Mucosa of descending colon (tissue), 3 donors: ENCODE data around the gene OR10C1. TPM values are rescaled to one million over a fixed set of nuclear protein-coding genes. Genes with fewer than 3 reads are reported as not detected.

Experiments
- ATAC-seq: fragments of 200-7000 bp; cut with Tn5 transposase; one replicate; pipeline ENCODE4 v1.9.1; 2020; ENCODE audit warnings: mild to moderate bottlenecking, moderate library complexity
- DNase-seq, 3 donors: peaks; one replicate each; pipeline ENCODE4 v3.0.0-alpha.2; 2020
- H3K36me3 ChIP-seq: fragments of 200-600 bp; one replicate; pipeline ENCODE4 v1.8.0; 2021; ENCODE audit warnings: low read depth, mild to moderate bottlenecking
- H3K4me1 ChIP-seq: fragments of 200-600 bp; one replicate; pipeline ENCODE4 v1.8.0; 2021; ENCODE audit warnings: low read depth, mild to moderate bottlenecking
- H3K4me3 ChIP-seq: fragments of 200-600 bp; one replicate; pipeline ENCODE4 v1.8.0; 2021; ENCODE audit warnings: mild to moderate bottlenecking
- H3K9me3 ChIP-seq: fragments of 200-600 bp; one replicate; pipeline ENCODE4 v1.8.0; 2021; ENCODE audit warnings: mild to moderate bottlenecking
- CTCF ChIP-seq: fragments of 200-600 bp; IDR thresholded peaks from one replicate; pipeline ENCODE4 v1.8.0; 2022; ENCODE audit warnings: antibody characterized with exemption, mild to moderate bottlenecking
- intact Hi-C, 2 donors: fragments of 100-400 bp; cut with DNase I in 1 of 2; cut with micrococcal nuclease in 1 of 2; formaldehyde crosslinking; loops; one replicate each; pipeline versions ENCODE4 v1.11.0 to v1.11.1; 2022; cut with DNase I, micrococcal nuclease
- total RNA-seq, 3 donors: library from RNA; stranded (reverse); fragmentation: NEBNext Ultra II Directional in 2 of 3; extraction: Animal tissue kit (Norgen Biotek cat#: 25700) in 2 of 3; gene quantifications; one replicate each; pipeline versions ENCODE4 v1.2.1 to v1.2.4, GENCODE V29; 2021 to 2023
- donor health status: DM: no; HTN: no; CAD: no; lungs with moderate emphysema.
- donor health status: DM: no; HTN: no; CAD: no.
- donor health status: DM: no; HTN: yes; CAD: no.

The OR10C1 gene
- total RNA-seq, 3 donors from 2014 or later = not detected

- H3K36me3 ChIP-seq = no peaks in the 10 kb centered on the region
- TF ChIP-seq CTCF = no peak
- H3K4me3 ChIP-seq = no peak overlapping the region
- DNase-seq (no peak), ATAC-seq (no peak)
- intact Hi-C loops = no loop called here
- no peaks in the 10 kb centered on the region for H3K4me1 ChIP-seq
- H3K9me3 ChIP-seq = no peaks in the 10 kb centered on the region
Observed at GRCh38 chr6:29447670-29448069, 8.6 kb downstream of the OR10C1 start.

- no peaks in the 10 kb centered on the region for H3K4me1 ChIP-seq
- intact Hi-C loops = no loop called here
- no peak overlapping the region for H3K4me3 ChIP-seq
- no peaks in the 10 kb centered on the region for H3K9me3 ChIP-seq
- no peaks in the 10 kb centered on the region for H3K36me3 ChIP-seq
- no peak for TF ChIP-seq CTCF
- ATAC-seq (no peak), DNase-seq (no peak)
Observed at GRCh38 chr6:29451471-29452193, 12.5 kb downstream of the OR10C1 start.

- TF ChIP-seq CTCF = no peak
- H3K9me3 ChIP-seq = no peaks in the 10 kb centered on the region
- intact Hi-C loops = no loop called here
- H3K4me3 ChIP-seq = no peak within 1 kb of the TSS
- DNase-seq = no peak
- H3K36me3 ChIP-seq = no peaks in the 10 kb centered on the region
- no peaks in the 10 kb centered on the region for H3K4me1 ChIP-seq
- no peak for ATAC-seq
Observed at GRCh38 chr6:29456971-29457370, 17.9 kb downstream of the OR10C1 start, which contains the start of the genes OR11A1 and OR2H1. Gene OR11A1, minus strand, starts transcription at chr6:29457071. Its CDS starts 29,430 bp downstream, at chr6:29427641. Gene OR2H1, plus strand, starts transcription at chr6:29457155. Its CDS starts 4,615 bp downstream, at chr6:29461770.

GRCh38 chr6:29461021-29461814 is 22.1 kb downstream of the OR10C1 start:
- H3K4me1 ChIP-seq = no peaks in the 10 kb centered on the region
- TF ChIP-seq CTCF = no peak
- H3K4me3 ChIP-seq = no peak overlapping the region
- no peak for ATAC-seq
- no peak for DNase-seq
- intact Hi-C loops = no loop called here
- H3K9me3 ChIP-seq = no peaks in the 10 kb centered on the region
- H3K36me3 ChIP-seq = no peaks in the 10 kb centered on the region

- TF ChIP-seq CTCF = no peak
- no peaks in the 10 kb centered on the region for H3K9me3 ChIP-seq
- no peaks in the 10 kb centered on the region for H3K4me1 ChIP-seq
- ATAC-seq (no peak), DNase-seq (no peak)
- intact Hi-C loops = no loop called here
- no peak overlapping the region for H3K4me3 ChIP-seq
- no peaks in the 10 kb centered on the region for H3K36me3 ChIP-seq
Observed at GRCh38 chr6:29462022-29462421, 22.9 kb downstream of the OR10C1 start.
